EH (cell line): Measurements from ENCODE around the gene DAZAP1.

ENCODE experiments used
- DNase-seq: peaks from one replicate; pipeline ENCODE4 v3.0.0-alpha.2; 2015; ENCODE audit warnings: low read depth

DAZAP1 gene

GRCh38 chr19:1457892-1458291, 50.5 kb downstream of the DAZAP1 start:
- no peak for DNase-seq

GRCh38 chr19:1459479-1459878, 52.1 kb downstream of the DAZAP1 start:
- DNase-seq: no peak

- DNase-seq: no peak
These were observed 52.9 kb downstream of the DAZAP1 start for GRCh38 chr19:1460033-1460995.

GRCh38 chr19:1461862-1462261, 54.5 kb downstream of the DAZAP1 start:
- no peak for DNase-seq

- peak; percentile 71 for DNase-seq
These were observed 58.0 kb downstream of the DAZAP1 start for GRCh38 chr19:1465191-1466016.

GRCh38 chr19:1466018-1466460, 58.7 kb downstream of the DAZAP1 start:
- DNase-seq: no peak

- DNase-seq: peak; percentile 32
These were observed 59.3 kb downstream of the DAZAP1 start for GRCh38 chr19:1466461-1467214.

GRCh38 chr19:1467215-1467489, 59.8 kb downstream of the DAZAP1 start:
- DNase-seq: no peak

- DNase-seq: no peak
These were observed 60.3 kb downstream of the DAZAP1 start for GRCh38 chr19:1467490-1468273.

GRCh38 chr19:1468274-1468820, 61.0 kb downstream of the DAZAP1 start:
- DNase-seq: no peak

- peak; percentile 44 for DNase-seq
These were observed 61.5 kb downstream of the DAZAP1 start for GRCh38 chr19:1468821-1469254.

- peak; percentile 38 for DNase-seq
These were observed 62.1 kb downstream of the DAZAP1 start for GRCh38 chr19:1469255-1470054.

GRCh38 chr19:1470055-1470304, 62.6 kb downstream of the DAZAP1 start:
- DNase-seq: no peak

- DNase-seq: peak; percentile 41
These were observed 63.1 kb downstream of the DAZAP1 start for GRCh38 chr19:1470305-1471009.

GRCh38 chr19:1471010-1471514, 63.7 kb downstream of the DAZAP1 start:
- peak; percentile 35 for DNase-seq

GRCh38 chr19:1471515-1472160, 64.3 kb downstream of the DAZAP1 start:
- no peak for DNase-seq

- no peak for DNase-seq
These were observed 65.1 kb downstream of the DAZAP1 start for GRCh38 chr19:1472231-1473084.
